ENCODE results near the gene HSPA6. TPM values are rescaled to one million over a fixed set of nuclear protein-coding genes. Genes with fewer than 3 reads are reported as not detected.

The HSPA6 gene
- total and polyA plus RNA-seq, 10 of the 15 experiments (the other 5 are each of a cell fraction or from before 2014, with no cell fraction given): 0.05 to 8.8 (median 0.66) TPM

DNA sequence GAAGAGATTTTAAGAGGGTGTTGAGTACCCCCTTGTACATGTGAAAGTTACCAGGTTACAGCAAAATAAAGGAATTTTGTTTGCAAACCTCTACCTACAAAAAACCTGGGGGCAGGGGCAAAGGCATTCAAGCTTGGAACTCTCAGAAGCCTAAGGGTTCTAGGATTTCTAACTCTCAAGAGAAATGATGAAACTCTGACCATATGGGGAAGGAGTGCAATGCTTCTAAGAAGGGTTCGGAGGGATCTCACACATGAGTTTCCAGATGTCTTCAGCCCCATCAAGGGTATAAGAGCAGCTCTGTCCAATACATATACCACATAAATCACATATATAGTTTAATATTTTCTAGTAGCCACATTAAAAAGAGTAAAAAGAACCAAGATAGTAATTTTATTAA, 26.4 kb upstream of the HSPA6 start:
- Histone ChIP-seq H2AFZ (ENCODE audit: control insufficient read depth, low read depth, low read length) (no peak overlapping the region), H3K9ac (ENCODE audit: control insufficient read depth, insufficient read depth, low read length) (no peak overlapping the region), H3K36me3 (ENCODE audit: control insufficient read depth in 2 of 2, insufficient read depth in 2 of 2, low read length in 1 of 2) (no peaks in the 10 kb centered on the region), H3K27ac (ENCODE audit: control insufficient read depth, insufficient read depth) (no peak overlapping the region), H3K27me3 (replicated peaks in 1 of 2; ENCODE audit: control insufficient read depth in 2 of 2, insufficient read depth in 2 of 2, low read length in 1 of 2) (no peaks in the 10 kb centered on the region), H4K20me1 (ENCODE audit: control insufficient read depth, insufficient read depth) (no peaks in the 10 kb centered on the region), H3K4me3 (no peak overlapping the region), H3K4me2 (ENCODE audit: control insufficient read depth, insufficient read depth) (no peak overlapping the region), H3K4me1 (ENCODE audit: control insufficient read depth, insufficient read depth, low read length) (no peaks in the 10 kb centered on the region), H3K79me2 (ENCODE audit: control insufficient read depth, insufficient read depth, low read length) (no peaks in the 10 kb centered on the region), H3K9me3 (replicated peaks; ENCODE audit: control insufficient read depth, insufficient read depth, low read length) (no peaks in the 10 kb centered on the region)
- in situ Hi-C loops (cut with MboI) (no loop called here), intact Hi-C loops (cut with micrococcal nuclease; ENCODE audit: unreplicated experiment) (no loop called here)
- POLR2A ChIA-PET: no interaction called here
- RAD21 ChIA-PET (ENCODE audit: unreplicated experiment): no interaction called here
- SMC1A ChIA-PET (ENCODE audit: uncharacterized antibody, unreplicated experiment): interaction anchor here (1.7 kb wide), 1 partner anchor 13 kb away, joined by 5 read pairs; no protein-coding TSS in a partner anchor
- DNase-seq (ENCODE audit: low read depth, low spot score) (no peak), ATAC-seq (no peak), FAIRE-seq (no peak)
- BruUV-seq (replicated peaks): no TSS peak
- WGBS (ENCODE audit: insufficient coverage, insufficient replicate concordance, low lambda C conversion rate, missing lambda C conversion rate): 93% methylated on average over 1 of the region's 1 CpG
- no peak for TF ChIP-seq SMAD5 (IDR thresholded peaks at IDR 0.05; ENCODE audit: low read depth)
- no peak for TF ChIP-seq FOXM1 (IDR thresholded peaks at IDR 0.05; ENCODE audit: low read depth, low read length)
- TF ChIP-seq ZNF592 (IDR thresholded peaks at IDR 0.05): no peak
- no peak for TF ChIP-seq IKZF1 (conservative IDR thresholded peaks at IDR 0.05)
- TF ChIP-seq ZNF274 (IDR thresholded peaks at IDR 0.05; ENCODE audit: insufficient read depth, insufficient read length): no peak
- no peak for TF ChIP-seq TBL1XR1 (IDR thresholded peaks at IDR 0.05; ENCODE audit: low read depth, low read length)
- no peak for TF ChIP-seq MTA2 (IDR thresholded peaks at IDR 0.05; ENCODE audit: low read depth)
- CTCF ChIA-PET: interaction anchor here (0.9 to 1.2 kb wide), 2 partner anchors 242 to 539 kb away, joined by 3 read pairs; no protein-coding TSS in a partner anchor

All from GM12878 (cell line).